Body of pancreas (tissue), 4 donors: Measurements from ENCODE around the gene PJA2. TPM values are rescaled to one million over a fixed set of nuclear protein-coding genes. Genes with fewer than 3 reads are reported as not detected.

Experiments used
- ATAC-seq: fragments of 150-250 bp; one replicate; pipeline ENCODE4 v1.9.1; 2016
- DNase-seq, 4 donors: peaks; one replicate each; pipeline ENCODE4 v3.0.0-alpha.2; 2019
- H3K27ac ChIP-seq, 4 donors: fragments of 200-600 bp; sonication (generic); 1 replicate in 3 of 4; 2 replicates in 1 of 4; pipeline versions ENCODE4 v1.5.1 to v1.6.1; 2016 to 2019; ENCODE audit warnings: mild to moderate bottlenecking in 1 of 4, mixed read lengths in 1 of 4, moderate library complexity in 1 of 4
- H3K27me3 ChIP-seq, 2 donors: fragments of 200-600 bp; sonication (generic); one replicate each; pipeline ENCODE4 v1.6.0; 2016; ENCODE audit warnings: mild to moderate bottlenecking in 1 of 2
- H3K36me3 ChIP-seq, 2 donors: fragments of 200-600 bp; sonication (generic); replicated peaks in 1 of 2; 2 replicates each; pipeline ENCODE4 v1.5.1; 2016; ENCODE audit warnings: low read depth in 2 of 2; ENCODE audit not compliant: insufficient read depth in 1 of 2
- H3K4me1 ChIP-seq: fragments of 200-600 bp; sonication (generic); one replicate; pipeline ENCODE4 v1.6.0; 2016
- H3K4me3 ChIP-seq, 2 donors: fragments of 200-600 bp; sonication (generic); 1 replicate in 1 of 2; 2 replicates in 1 of 2; pipeline ENCODE4 v1.5.1; 2016 to 2019
- H3K9me3 ChIP-seq, 3 donors: fragments of 200-600 bp; sonication (generic); 1 replicate in 2 of 3; 2 replicates in 1 of 3; pipeline ENCODE4 v1.5.1; 2016
- POLR2A ChIP-seq, 3 donors: fragments of 450-650 bp; IDR thresholded peaks; one replicate each; pipeline ENCODE4 v1.6.1; 2016; ENCODE audit warnings: antibody characterized with exemption in 3 of 3, mild to moderate bottlenecking in 2 of 3
- WGBS, 2 donors: methylation state at CpG; one replicate each; pipeline ENCODE4 v1.1.5; 2017; 5-methylcytosine and 5-hydroxymethylcytosine counted together
- intact Hi-C: fragments of 100-400 bp; cut with DNase I; formaldehyde crosslinking; loops from one replicate; pipeline ENCODE4 v1.15.1; 2023
- total RNA-seq, 2 donors: library from RNA; depleted of rRNA; stranded (reverse); fragments of >200 nt; gene quantifications; one replicate each; pipeline ENCODE4 v1.1.0, GENCODE V29; 2016
- TF ChIP-seq, protein P1 (sequence below), 7 experiments: fragments of 450-650 bp in 4 of 7; fragments of 200-600 bp in 3 of 7; sonication (generic) in 3 of 7; IDR thresholded peaks; one replicate each; pipeline ENCODE4 v1.5.1; 2016 to 2019; ENCODE audit warnings: antibody characterized with exemption in 7 of 7

The PJA2 gene
- total RNA-seq, 2 donors from 2014 or later: 48.0 to 67.9 TPM

DNA sequence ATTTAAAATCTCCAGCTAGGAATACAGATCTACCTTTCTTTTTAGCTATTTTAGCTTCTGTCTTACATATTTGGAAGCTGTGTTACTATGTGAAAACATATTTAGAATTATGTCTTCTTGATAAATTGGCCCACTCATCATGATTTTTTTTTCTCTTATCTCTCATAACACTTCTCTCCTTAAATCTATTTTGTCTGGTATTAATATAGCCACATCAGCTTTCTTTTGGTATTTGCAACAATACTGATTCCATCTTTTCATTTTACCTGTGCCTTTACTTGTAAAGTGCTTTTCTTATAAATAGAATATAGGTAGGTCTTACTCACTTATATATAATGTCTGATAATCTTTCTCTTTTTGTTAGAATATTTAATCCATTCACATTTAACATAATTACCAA lies 19.6 kb downstream of the PJA2 start:
- TF ChIP-seq POLR2A (IDR thresholded peaks at IDR 0.05): no peak
- TF ChIP-seq, protein P1, sequence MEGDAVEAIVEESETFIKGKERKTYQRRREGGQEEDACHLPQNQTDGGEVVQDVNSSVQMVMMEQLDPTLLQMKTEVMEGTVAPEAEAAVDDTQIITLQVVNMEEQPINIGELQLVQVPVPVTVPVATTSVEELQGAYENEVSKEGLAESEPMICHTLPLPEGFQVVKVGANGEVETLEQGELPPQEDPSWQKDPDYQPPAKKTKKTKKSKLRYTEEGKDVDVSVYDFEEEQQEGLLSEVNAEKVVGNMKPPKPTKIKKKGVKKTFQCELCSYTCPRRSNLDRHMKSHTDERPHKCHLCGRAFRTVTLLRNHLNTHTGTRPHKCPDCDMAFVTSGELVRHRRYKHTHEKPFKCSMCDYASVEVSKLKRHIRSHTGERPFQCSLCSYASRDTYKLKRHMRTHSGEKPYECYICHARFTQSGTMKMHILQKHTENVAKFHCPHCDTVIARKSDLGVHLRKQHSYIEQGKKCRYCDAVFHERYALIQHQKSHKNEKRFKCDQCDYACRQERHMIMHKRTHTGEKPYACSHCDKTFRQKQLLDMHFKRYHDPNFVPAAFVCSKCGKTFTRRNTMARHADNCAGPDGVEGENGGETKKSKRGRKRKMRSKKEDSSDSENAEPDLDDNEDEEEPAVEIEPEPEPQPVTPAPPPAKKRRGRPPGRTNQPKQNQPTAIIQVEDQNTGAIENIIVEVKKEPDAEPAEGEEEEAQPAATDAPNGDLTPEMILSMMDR (IDR thresholded peaks at IDR 0.05): no peak
- Histone ChIP-seq H3K36me3 (no peaks in the 10 kb centered on the region), H3K27ac (no peak overlapping the region), H3K4me1 (peaks cover 48% of the 10 kb centered on the region), H3K27me3 (no peaks in the 10 kb centered on the region), H3K9me3 (no peaks in the 10 kb centered on the region), H3K4me3 (no peak overlapping the region)
- DNase-seq (no peak), ATAC-seq (no peak)
- intact Hi-C loops: no loop called here

DNA sequence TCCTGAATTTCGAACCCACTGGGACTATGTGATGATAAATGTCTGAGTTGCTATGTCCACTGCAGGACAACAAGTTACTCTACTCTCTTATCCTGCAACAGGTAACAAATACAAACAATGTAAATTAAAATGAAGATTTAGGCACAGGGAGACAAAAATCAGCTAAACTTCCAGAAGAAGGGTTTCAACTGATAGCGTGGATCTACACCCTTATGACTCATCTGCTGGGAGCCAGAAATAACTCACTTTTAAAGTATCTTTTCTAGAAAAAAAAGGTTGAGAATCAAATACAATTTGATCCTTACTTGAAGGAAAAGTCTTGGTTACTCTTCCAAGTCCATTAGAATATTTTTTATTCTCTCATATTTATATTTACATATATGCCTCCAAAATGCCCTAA lies 21.4 kb downstream of the PJA2 start:
- TF ChIP-seq POLR2A (IDR thresholded peaks at IDR 0.05): no peak
- TF ChIP-seq, protein P1 (IDR thresholded peaks at IDR 0.05): no peak
- no peak for ATAC-seq
- no peak for DNase-seq
- H3K27me3 ChIP-seq: no peaks in the 10 kb centered on the region
- WGBS, 2 donors: 76 to 82% methylated on average over 2 of the region's 2 CpGs
- H3K9me3 ChIP-seq: no peaks in the 10 kb centered on the region
- H3K4me3 ChIP-seq: no peak overlapping the region
- H3K4me1 ChIP-seq: peaks cover 35% of the 10 kb centered on the region
- intact Hi-C loops: no loop called here
- H3K36me3 ChIP-seq: no peaks in the 10 kb centered on the region
- H3K27ac ChIP-seq: no peak overlapping the region

DNA sequence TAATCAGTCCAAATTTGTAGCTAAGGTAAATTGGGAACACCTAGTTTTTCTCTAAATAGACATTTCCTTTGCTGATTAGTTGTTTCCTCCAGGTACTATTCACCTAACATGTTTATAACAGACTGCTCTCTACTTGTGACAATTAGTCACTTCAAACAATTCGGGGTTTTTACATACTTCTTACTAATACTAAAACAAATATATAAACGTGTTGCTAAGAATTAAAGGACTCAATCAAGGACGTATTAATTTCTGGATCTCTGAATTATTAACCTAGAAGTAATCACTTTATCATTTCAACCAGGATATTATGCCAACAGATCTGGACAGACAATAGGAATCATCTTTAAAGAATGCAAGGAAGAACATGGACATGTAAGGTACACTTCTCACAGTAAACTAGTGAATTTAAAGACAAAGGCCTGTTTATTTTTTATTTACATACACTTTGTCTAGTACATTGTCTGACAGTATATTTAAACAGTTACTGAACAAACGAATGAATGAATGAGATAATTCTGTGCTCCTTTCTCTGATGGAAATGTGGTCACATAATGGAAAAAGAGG lies 22.3 kb downstream of the PJA2 start:
- Histone ChIP-seq H3K4me1 (peaks cover 32% of the 10 kb centered on the region), H3K9me3 (no peaks in the 10 kb centered on the region), H3K36me3 (peaks cover 0 to under 1% of the 10 kb centered on the region in 2 donors), H3K4me3 (no peak overlapping the region), H3K27me3 (no peaks in the 10 kb centered on the region), H3K27ac (peak overlapping the region in 1 of 4 donors; percentile 7)
- TF ChIP-seq, protein P1 (IDR thresholded peaks at IDR 0.05): no peak
- TF ChIP-seq POLR2A (IDR thresholded peaks at IDR 0.05): no peak
- intact Hi-C loops: no loop called here
- DNase-seq (no peak), ATAC-seq (no peak)
- 13 to 15% methylated on average over 4 of the region's 4 CpGs for WGBS, 2 donors

DNA sequence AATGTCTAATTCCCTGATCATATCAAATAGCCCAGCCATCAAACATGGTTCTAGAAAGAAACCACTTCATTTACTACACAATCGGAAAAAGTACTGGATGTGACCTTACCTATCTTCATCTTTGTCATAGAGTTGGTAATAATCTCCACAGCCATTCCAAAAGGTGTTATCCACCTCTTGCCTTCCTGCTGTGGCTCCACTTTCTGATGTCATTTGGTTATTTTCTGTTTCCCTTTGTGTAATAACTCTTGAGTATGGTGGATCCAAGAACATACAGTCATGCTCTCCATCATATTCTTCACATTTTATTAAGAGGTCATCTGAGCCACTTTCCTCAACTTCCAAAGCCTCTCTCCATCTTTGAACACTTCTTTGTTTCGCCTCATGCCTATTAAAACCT lies 31.7 kb downstream of the PJA2 start:
- 96 to 98% methylated on average over 2 of the region's 2 CpGs for WGBS, 2 donors
- ATAC-seq (no peak), DNase-seq (no peak)
- TF ChIP-seq, protein P1 (IDR thresholded peaks at IDR 0.05): no peak
- no peak for TF ChIP-seq POLR2A (IDR thresholded peaks at IDR 0.05)
- Histone ChIP-seq H3K27ac (no peak overlapping the region), H3K4me3 (no peak overlapping the region), H3K9me3 (no peaks in the 10 kb centered on the region), H3K36me3 (peaks cover 0 to 18% of the 10 kb centered on the region in 2 donors), H3K27me3 (no peaks in the 10 kb centered on the region), H3K4me1 (no peaks in the 10 kb centered on the region)
- intact Hi-C loops: no loop called here

DNA sequence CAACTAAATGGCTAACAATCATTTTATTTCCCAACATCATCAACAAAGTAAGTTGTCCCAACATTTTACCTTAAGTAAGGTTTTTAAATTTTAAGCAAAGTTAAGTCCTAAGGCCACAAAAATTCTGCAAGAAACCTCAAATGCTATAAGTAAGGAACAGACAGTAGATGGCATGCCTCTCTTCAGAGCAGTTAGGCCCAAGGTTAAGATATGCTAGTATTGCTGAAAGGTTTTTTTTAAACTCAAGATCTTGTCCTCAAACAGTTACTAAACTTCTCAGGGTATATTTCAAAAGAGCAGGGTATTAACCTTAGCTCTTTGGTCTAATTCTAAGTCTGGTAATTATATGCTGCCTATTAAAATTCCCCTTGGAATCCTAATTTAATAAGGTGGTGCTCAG lies 35.1 kb downstream of the PJA2 start:
- H3K4me1 ChIP-seq: no peaks in the 10 kb centered on the region
- no peak for TF ChIP-seq POLR2A (IDR thresholded peaks at IDR 0.05)
- TF ChIP-seq, protein P1 (IDR thresholded peaks at IDR 0.05): no peak
- H3K27ac ChIP-seq: no peak overlapping the region

More for the DNA sequence above, 35.1 kb downstream of the PJA2 start:
- H3K9me3 ChIP-seq: no peaks in the 10 kb centered on the region
- H3K4me3 ChIP-seq: no peak overlapping the region
- no peak for DNase-seq
- H3K36me3 ChIP-seq: peaks cover 0 to 14% of the 10 kb centered on the region in 2 donors
- no peak for ATAC-seq
- H3K27me3 ChIP-seq: no peaks in the 10 kb centered on the region
- intact Hi-C loops: no loop called here
